HG03354 (cell line): ENCODE results near the gene SLC4A2.
A peak's percentile ranks its signal among the peaks of the same experiment; 100 is the strongest.
"Not testable (repeated sequence)": the region's sequence is repeated elsewhere in the genome, so short reads cannot be mapped to it uniquely, and the experiment has no call there.

Experiments used
- ATAC-seq: cut with Tn5 transposase; IDR thresholded peaks from one replicate; pipeline ENCODE4 v1.9.1; 2021; ENCODE audit warnings: mild to moderate bottlenecking; ENCODE audit not compliant: unreplicated experiment, poor library complexity, severe bottlenecking

Gene SLC4A2

DNA sequence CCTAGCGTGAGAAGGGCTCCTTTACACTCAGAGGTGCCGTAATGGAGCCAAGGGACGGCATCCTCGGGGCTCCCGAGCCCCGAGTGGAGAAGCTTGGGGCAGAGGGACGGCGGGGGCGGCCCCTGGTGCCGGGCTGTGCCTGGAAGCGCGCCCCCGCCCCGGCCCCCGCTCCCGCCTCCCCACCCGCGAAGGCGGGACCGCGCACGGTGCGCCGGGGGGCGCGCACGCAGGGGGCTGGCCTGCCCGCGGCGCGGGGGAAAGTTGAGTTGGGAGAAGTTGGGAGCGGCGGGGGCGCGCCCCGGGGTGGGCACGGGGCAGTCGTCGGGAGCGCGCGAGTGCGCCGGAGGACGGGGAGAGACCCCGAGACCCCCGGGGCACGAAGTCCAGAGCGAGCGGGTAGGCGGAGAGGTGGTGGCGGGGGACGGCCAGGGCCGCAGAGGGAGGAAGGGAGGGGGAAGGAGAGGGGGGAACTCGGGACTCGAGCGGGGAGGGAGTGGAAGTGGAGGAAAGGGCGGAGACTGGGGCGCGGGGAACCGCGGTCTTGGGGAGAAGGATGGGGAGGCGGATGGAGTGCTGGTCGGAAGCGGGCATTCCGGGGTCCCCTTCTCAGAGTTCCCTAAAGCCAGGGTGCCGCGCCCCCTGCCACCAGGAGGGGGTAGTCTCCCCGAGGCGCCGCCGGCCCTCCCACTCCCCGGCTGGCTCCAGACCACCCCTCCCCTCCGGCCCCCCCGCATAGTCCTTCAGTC lies at the start of gene SLC4A2:
Gene SLC4A2 (plus strand): TSS at position 223 of the 746 bp plus-strand sequence. CDS start 2,399 bp downstream, outside the sequence.
- peak; percentile 35 for ATAC-seq

DNA sequence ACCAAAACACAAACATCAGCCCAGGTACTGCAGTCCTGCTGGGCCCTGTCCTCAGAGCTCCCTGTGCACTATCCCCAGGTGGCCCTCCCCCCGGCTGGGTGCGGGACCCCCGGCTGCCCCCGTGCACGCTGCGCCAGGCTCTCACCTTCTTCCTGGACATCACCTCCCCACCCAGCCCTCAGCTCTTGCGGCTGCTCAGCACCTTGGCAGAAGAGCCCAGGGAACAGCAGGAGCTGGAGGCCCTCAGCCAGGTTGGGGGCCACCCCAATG lies 49.4 kb upstream of the SLC4A2 start:
- ATAC-seq: no peak

- no peak for ATAC-seq
Measured at GRCh38 chr7:151010307-151011096, 48.9 kb upstream of the SLC4A2 start.

GRCh38 chr7:151011097-151011409 lies 48.3 kb upstream of the SLC4A2 start:
- no peak for ATAC-seq

DNA sequence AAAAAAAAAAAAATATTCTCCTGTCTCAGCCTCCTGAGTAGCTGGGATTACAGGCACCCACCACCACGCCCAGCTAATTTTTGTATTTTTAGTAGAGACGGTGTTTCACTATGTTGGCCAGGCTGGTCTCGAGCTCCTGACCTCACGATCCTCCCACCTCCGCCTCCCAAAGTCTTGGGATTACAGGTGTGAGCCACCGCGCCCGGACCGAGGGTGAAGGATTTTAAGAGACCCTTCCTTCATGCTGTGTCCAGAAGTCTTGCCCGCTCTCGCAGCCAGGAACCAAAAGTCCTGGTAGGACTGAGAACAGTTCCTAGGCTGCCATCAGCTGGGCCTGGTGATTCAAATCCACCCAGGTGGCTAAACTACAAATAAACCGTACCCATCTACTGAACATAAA lies 47.8 kb upstream of the SLC4A2 start:
- not testable (repeated sequence) for ATAC-seq

- ATAC-seq: no peak
Measured at GRCh38 chr7:151012031-151012692, 47.2 kb upstream of the SLC4A2 start.

DNA sequence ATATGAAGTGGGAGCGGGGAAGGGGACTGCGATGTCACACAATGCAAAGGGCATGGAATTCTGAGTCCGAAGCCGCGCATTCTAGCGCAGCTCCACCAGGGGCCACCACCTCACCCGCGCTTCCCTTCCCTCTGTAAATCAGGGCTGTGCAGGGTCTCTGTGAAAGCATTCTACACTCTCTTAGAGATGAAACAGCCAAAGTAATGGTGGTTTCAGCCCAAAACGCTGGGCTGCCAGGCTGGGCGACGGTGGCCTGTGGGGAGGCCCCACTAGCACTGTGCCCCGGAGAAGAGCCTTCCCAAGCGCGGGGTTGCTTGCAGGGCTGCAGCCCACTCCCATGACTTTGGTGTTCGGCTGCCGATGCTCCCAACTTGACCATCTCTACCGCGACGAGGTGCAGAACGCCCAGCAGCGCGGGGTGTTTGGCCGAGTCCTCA lies 46.5 kb upstream of the SLC4A2 start:
- no peak for ATAC-seq

GRCh38 chr7:151013356-151013732 lies 46.0 kb upstream of the SLC4A2 start:
- no peak for ATAC-seq

GRCh38 chr7:151013733-151014497 lies 45.5 kb upstream of the SLC4A2 start:
- ATAC-seq: peak; percentile 58

- no peak for ATAC-seq
Measured at GRCh38 chr7:151014950-151015349, 44.4 kb upstream of the SLC4A2 start.

DNA sequence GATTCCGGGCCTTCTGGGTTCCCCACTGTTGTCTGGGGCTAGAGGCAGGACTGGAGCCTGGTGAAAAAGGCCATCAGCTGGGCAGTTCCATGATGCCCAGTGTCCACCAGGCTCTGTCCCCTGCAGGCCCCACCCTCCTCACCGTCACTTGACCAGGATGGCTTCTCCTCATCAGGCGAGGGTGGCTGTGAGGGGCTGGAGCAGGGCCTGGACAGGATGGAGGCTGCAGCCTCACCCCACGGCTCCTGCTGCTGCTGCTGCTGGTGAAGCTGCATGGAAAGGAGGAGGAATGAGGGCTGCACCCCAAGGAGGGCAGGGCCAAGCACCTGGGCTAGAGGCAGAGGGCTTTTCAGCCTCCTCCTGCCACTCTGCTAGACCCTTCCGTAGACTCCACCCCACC lies 43.4 kb upstream of the SLC4A2 start:
- no peak for ATAC-seq

DNA sequence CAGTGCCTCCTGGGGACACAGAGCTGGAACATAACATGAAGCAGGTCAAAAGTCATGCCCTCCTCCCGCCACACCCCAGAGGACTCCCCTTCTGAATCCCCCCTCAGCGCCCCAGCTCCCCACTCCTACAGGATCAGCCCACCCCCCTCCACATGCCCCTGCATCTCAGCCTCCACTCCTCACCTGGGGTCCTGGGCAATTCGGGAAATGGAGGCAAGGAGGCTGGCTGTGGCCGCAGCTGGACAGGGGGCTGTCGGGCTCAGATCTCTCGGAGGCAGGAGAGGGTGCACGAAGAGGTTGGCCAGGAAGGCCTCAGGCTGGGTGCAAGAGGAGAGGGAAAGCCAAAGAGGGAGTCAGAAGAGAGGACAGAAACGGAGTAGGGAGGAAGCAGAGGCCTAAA lies 42.9 kb upstream of the SLC4A2 start:
- ATAC-seq: no peak

- no peak for ATAC-seq
Measured at GRCh38 chr7:151016942-151017341, 42.4 kb upstream of the SLC4A2 start.

DNA sequence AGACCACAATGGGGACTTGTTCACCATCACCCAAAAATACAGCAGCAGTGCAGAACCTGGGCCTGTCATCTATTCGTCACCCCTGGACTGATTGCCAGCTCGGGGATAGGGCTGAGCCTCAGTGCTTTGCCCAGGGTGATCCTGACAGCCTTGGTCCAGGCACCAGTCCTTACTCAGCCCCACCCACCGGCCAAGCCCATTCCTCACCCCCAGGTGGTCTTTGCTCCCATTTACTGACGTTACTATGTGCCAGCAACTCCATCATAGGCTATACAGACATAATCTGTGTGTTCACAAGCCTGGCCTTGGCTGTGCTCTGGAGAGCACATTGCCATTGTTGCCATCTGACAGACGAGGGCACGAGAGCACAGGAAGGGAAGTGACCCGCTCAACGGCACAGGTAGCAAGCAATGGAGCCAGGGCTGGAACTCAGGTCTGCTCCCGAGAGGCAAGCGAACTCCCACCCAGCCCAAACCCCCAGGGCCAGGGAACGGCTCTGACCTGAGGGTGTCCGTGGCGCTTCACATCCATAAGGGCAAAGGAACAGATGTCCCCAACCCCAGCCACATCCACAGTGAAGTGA lies 41.9 kb upstream of the SLC4A2 start:
- no peak for ATAC-seq

DNA sequence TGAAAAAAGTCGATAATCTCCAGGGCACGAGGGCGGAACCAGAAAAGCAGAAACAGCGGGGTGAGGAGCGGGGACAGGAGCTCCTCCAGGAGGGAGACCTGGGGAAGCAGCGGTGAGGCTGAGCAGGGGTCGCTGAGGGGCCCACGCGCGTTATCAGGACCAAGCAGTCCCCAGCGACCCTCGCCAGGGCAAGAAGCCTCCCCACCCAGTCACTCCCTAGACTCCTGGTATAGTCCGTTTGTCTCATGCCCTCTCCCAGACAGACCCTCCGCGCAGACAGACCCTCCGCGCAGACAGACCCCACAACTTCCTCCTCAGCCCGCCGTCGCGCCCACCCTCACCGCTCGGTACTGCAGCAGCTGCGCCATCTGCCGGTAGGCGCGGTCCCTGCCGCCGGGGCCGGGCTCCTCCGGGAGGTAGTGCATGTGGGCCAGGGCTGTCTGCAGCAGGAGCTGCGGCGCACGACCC lies 41.4 kb upstream of the SLC4A2 start:
- ATAC-seq: peak; percentile 67

DNA sequence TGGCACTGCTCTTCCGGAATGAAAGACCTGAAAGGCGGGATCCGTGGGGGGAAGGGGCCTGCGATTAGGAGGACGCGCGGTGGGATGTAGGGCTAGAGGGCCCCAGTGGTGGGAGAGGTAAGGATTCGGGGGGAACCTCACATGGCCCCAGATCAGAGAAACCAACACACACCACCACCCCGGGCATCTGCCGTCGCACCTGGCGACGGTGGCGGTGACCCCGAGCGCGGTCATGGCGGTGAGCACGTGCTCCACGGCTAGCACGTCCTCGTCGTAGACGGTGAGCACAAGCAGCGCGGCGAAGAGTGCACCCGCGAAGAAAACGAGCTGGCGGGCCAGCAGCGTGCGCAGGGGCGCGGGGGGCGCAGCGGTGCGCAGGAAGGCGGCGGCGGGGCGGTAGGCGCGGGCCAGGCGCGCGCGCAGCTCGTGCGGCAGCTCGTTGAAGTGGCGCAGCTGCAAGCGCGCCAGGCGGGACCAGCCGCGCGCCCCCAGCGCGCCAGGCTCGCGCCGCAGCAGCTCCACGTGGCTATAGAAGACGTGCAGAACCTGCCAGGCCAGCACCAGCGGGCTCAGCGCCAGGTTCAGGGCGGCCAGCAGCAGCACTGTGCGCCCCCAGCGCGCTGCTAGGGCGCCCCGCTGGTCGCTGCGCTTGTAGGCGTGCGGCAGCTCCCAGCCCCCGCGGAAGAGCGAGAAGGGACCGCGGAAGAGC lies 40.8 kb upstream of the SLC4A2 start:
- ATAC-seq: peak; percentile 28

- no peak for ATAC-seq
Measured at GRCh38 chr7:151019130-151019447, 40.3 kb upstream of the SLC4A2 start.

DNA sequence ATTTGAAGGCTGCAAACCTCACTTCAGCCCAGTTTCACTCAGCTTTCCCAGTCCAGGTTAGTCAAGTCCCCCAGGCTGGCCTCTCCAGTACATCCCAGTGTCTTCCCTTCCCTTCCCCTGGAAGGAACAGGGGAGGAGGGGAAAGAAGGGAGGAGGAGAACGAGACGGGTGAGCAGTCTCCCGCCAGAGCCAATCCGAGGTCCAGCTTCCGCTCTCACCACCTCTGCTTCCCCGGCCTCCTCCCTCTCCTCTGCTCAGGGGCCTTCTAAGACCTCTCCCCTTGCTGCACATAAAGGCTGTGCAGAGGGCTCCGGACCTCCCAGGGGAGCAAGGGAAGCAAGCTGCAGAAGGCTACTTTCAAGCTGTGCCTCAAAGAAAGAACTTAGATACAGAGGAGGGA lies 39.2 kb upstream of the SLC4A2 start:
- ATAC-seq: no peak

DNA sequence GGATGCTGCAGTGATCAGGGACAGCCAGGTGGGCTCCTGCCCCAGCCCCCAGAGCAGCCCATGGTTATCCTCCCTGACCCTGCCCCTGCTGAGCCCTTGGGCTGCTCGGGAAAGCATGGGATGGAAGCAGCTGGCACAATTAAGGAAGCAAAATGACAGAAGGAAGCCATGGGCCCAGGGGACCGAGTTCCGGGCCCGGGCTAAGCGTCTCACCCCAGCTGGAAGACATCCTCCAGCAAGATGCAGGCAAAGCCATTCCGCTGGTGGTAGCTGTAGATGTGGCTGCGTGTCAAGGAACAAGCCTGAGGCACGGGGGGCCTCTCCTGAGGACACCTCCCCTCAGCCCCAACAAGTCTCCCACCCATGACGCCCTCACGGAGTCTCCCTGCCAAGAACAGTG lies 36.2 kb upstream of the SLC4A2 start:
- ATAC-seq: no peak
